ENCODE results near the gene PFKFB3.

DNA sequence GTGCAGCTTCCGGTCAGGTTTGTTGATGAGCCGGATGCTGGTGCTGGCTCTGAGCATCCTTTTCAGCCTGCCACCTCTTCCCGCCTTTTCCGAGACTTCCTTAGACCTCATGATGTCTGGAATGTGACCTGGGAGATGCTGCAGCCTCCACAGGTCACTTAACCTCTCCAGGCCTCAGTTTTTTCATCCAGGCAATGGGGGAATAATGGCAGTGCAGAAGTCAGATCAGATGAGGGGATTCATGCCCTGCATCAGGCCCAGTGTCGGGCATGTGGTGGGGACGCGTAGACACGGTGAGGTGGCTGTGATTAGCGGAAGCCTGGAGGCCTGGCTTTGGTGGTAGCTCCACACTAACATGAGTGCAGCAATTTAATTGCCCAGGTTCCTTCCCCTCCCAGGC lies 24.6 kb downstream of the PFKFB3 start:
- no peak for TF ChIP-seq CEBPB (IDR thresholded peaks at IDR 0.05)
- no peak for TF ChIP-seq EP300 (IDR thresholded peaks at IDR 0.05; ENCODE audit: borderline replicate concordance)
- TF ChIP-seq TAF1 (IDR thresholded peaks at IDR 0.05; ENCODE audit: low read depth) = no peak
- no peak for TF ChIP-seq CREB1 (IDR thresholded peaks at IDR 0.05; ENCODE audit: low read depth)
- TF ChIP-seq USF1 (IDR thresholded peaks at IDR 0.05) = no peak
- no peak for TF ChIP-seq REST (IDR thresholded peaks at IDR 0.05; ENCODE audit: low read depth)
- TF ChIP-seq FOXM1 (IDR thresholded peaks at IDR 0.05; ENCODE audit: borderline replicate concordance, low read depth) = no peak
- TF ChIP-seq MAX (IDR thresholded peaks at IDR 0.05) = no peak
- TF ChIP-seq TCF12 (IDR thresholded peaks at IDR 0.05; ENCODE audit: low read depth) = no peak
- TF ChIP-seq TEAD4 (IDR thresholded peaks at IDR 0.05) = no peak
- no peak for TF ChIP-seq ZBTB7A (IDR thresholded peaks at IDR 0.05; ENCODE audit: low read depth)
- TF ChIP-seq YY1 (IDR thresholded peaks at IDR 0.05; ENCODE audit: low read depth) = no peak
